ENCODE measurements around the gene LRPAP1.
"Not testable (repeated sequence)": the region's sequence is repeated elsewhere in the genome, so short reads cannot be mapped to it uniquely, and the experiment has no call there.

GRCh38 chr4:3548991-3549693 lies 16.9 kb upstream of the LRPAP1 start:
- not testable (repeated sequence) for TF ChIP-seq CTCF (IDR thresholded peaks at IDR 0.05); EZH2 (IDR thresholded peaks at IDR 0.05; ENCODE audit: borderline replicate concordance, insufficient read depth, low read depth, low read length, poor library complexity, severe bottlenecking)
